NAMALWA (cell line): ENCODE data around the gene ACYP1.

Source experiments
- DNase-seq: peaks from one replicate; pipeline ENCODE4 v3.0.0-alpha.2; 2015; ENCODE audit warnings: low spot score

ACYP1 gene

GRCh38 chr14:75040959-75041358 is 22.9 kb downstream of the ACYP1 start:
- DNase-seq, result no peak

GRCh38 chr14:75040507-75040906 is 23.3 kb downstream of the ACYP1 start:
- DNase-seq, result no peak

- DNase-seq, result no peak
Observed at GRCh38 chr14:75032939-75033338, 30.9 kb downstream of the ACYP1 start.

- no peak for DNase-seq
Observed at GRCh38 chr14:75030147-75030546, 33.7 kb downstream of the ACYP1 start.

GRCh38 chr14:75025876-75026275 is 37.9 kb downstream of the ACYP1 start:
- DNase-seq, result no peak

- DNase-seq, result no peak
Observed at GRCh38 chr14:75025082-75025481, 38.7 kb downstream of the ACYP1 start.

GRCh38 chr14:75023108-75023507 is 40.7 kb downstream of the ACYP1 start:
- DNase-seq, result no peak

- DNase-seq, result peak; percentile 30
Observed at GRCh38 chr14:75022655-75023054, 41.2 kb downstream of the ACYP1 start.

GRCh38 chr14:75018694-75019093 is 45.1 kb downstream of the ACYP1 start:
- DNase-seq, result no peak

- no peak for DNase-seq
Observed at GRCh38 chr14:75016815-75017214, 47.0 kb downstream of the ACYP1 start.

GRCh38 chr14:75015496-75015895 is 48.3 kb downstream of the ACYP1 start:
- DNase-seq, result no peak

- DNase-seq, result no peak
Observed at GRCh38 chr14:75013290-75013689, 50.5 kb downstream of the ACYP1 start.

GRCh38 chr14:75011356-75011994 is 52.3 kb downstream of the ACYP1 start:
- DNase-seq, result no peak

GRCh38 chr14:75010472-75011093 is 53.2 kb downstream of the ACYP1 start:
- DNase-seq, result no peak

GRCh38 chr14:75009176-75009575 is 54.6 kb downstream of the ACYP1 start:
- DNase-seq, result no peak

GRCh38 chr14:75005357-75005756 is 58.5 kb downstream of the ACYP1 start:
- DNase-seq, result no peak

- DNase-seq, result peak; percentile 5
Observed at GRCh38 chr14:75003250-75004027, 60.4 kb downstream of the ACYP1 start.
